HCT116 (cell line): ENCODE data around the gene ANGEL1. TPM values are rescaled to one million over a fixed set of nuclear protein-coding genes. Genes with fewer than 3 reads are reported as not detected.

Source experiments
- ATAC-seq: fragments of 200-7000 bp; cut with Tn5 transposase; 2 replicates; pipeline ENCODE4 v1.9.1; 2020; ENCODE audit warnings: mild to moderate bottlenecking, moderate library complexity
- BruUV-seq: library from RNA; stranded (reverse); fragments of 400-500 nt; replicated peaks from 2 replicates; lab custom pipeline; 2021; lab: Mats Ljungman, UMichigan
- CTCF ChIA-PET: fragments of 300-600 bp; sonication (Branson Sonifier 250); formaldehyde crosslinking; loops from one replicate; lab custom pipeline; 2021; ENCODE audit warnings: antibody characterized with exemption; lab: Charles Lee
- POLR2A ChIA-PET: fragments of 300-600, 350-600 bp; sonication (Branson Sonifier 250); formaldehyde crosslinking; loops from one replicate; lab custom pipeline; 2021; ENCODE audit warnings: antibody characterized with exemption; lab: Charles Lee
- RAD21 ChIA-PET, 2 experiments: fragments of 300-600 bp; sonication (Branson Sonifier 250); formaldehyde crosslinking; loops; one replicate each; lab custom pipeline; 2023; ENCODE audit warnings: low total read pairs in 2 of 2; ENCODE audit not compliant: uncharacterized antibody in 2 of 2, unreplicated experiment in 2 of 2, low non-redundant PET in 1 of 2; lab: Charles Lee
- DNase-seq: peaks from one replicate; pipeline ENCODE4 v3.0.0-alpha.2; 2010; ENCODE audit warnings: low read depth, low spot score
- H2AFZ ChIP-seq: fragments of 200-600 bp; shearing (Covaris generic), sonication (generic); 2 replicates; pipeline ENCODE4 v1.6.1; 2017; ENCODE audit warnings: low read depth, mixed run types, mixed read lengths, antibody characterized with exemption, low read length; ENCODE audit not compliant: poor library complexity, severe bottlenecking
- H3K27ac ChIP-seq: 2 replicates; pipeline ENCODE4 v1.5.1; 2012; ENCODE audit warnings: low read depth, low read length
- H3K27me3 ChIP-seq: fragments of 200-600 bp; sonication (generic); 2 replicates; pipeline ENCODE4 v1.6.1; 2016; ENCODE audit warnings: mixed run types, low read length, mixed read lengths; ENCODE audit not compliant: insufficient read depth
- H3K36me3 ChIP-seq, 2 experiments: fragments of 200-500 bp in 1 of 2; fragments of 200-600 bp in 1 of 2; sonication (Bioruptor generic) in 1 of 2; sonication (generic) in 1 of 2; 2 replicates each; pipeline versions ENCODE4 v1.5.1 to v1.6.1; 2014 to 2016; ENCODE audit warnings: low read length in 2 of 2, inconsistent platforms in 1 of 2, mixed read lengths in 1 of 2, mixed run types in 1 of 2; ENCODE audit not compliant: insufficient read depth in 2 of 2, control insufficient read depth in 1 of 2
- H3K4me1 ChIP-seq, 2 experiments: fragments of 200-600 bp in 1 of 2; sonication (generic) in 1 of 2; 2 replicates each; pipeline versions ENCODE4 v1.5.1 to v1.6.1; 2012 to 2017; ENCODE audit warnings: low read length in 2 of 2, inconsistent platforms in 1 of 2, mild to moderate bottlenecking in 1 of 2, mixed read lengths in 1 of 2, mixed run types in 1 of 2, moderate library complexity in 1 of 2; ENCODE audit not compliant: insufficient read depth in 2 of 2, control insufficient read depth in 1 of 2
- H3K4me2 ChIP-seq: fragments of 200-600 bp; sonication (generic); 2 replicates; pipeline ENCODE4 v1.6.1; 2017; ENCODE audit warnings: mixed run types, low read length, mixed read lengths
- H3K4me3 ChIP-seq, 2 experiments: fragments of 200-600 bp in 1 of 2; sonication (generic) in 1 of 2; replicated peaks in 1 of 2; 2 replicates each; pipeline ENCODE4 v1.5.1; 2011 to 2016; ENCODE audit warnings: low read length in 2 of 2, control low read depth in 1 of 2, low read depth in 1 of 2, mild to moderate bottlenecking in 1 of 2, mixed read lengths in 1 of 2, mixed run types in 1 of 2
- H3K79me2 ChIP-seq: fragments of 200-600 bp; sonication (generic); 2 replicates; pipeline ENCODE4 v1.6.1; 2017; ENCODE audit warnings: mild to moderate bottlenecking, mixed run types, low read length, moderate library complexity, mixed read lengths; ENCODE audit not compliant: insufficient read depth
- H3K9ac ChIP-seq: fragments of 200-600 bp; sonication (generic); 2 replicates; pipeline ENCODE4 v1.6.1; 2016; ENCODE audit warnings: low read length, mixed read lengths
- H3K9me2 ChIP-seq: fragments of 200-600 bp; sonication (generic), shearing (Covaris generic); 2 replicates; pipeline ENCODE4 v1.6.1; 2017; ENCODE audit warnings: mixed run types, mild to moderate bottlenecking, moderate library complexity; ENCODE audit not compliant: insufficient read depth
- H3K9me3 ChIP-seq, 2 experiments: fragments of 200-500 bp in 1 of 2; fragments of 200-600 bp in 1 of 2; sonication (Bioruptor generic) in 1 of 2; sonication (generic) in 1 of 2; 2 replicates each; pipeline ENCODE4 v1.6.1; 2014 to 2017; ENCODE audit warnings: low read length in 2 of 2, mixed read lengths in 2 of 2, inconsistent platforms in 1 of 2, low read depth in 1 of 2, mild to moderate bottlenecking in 1 of 2, mixed run types in 1 of 2, moderate library complexity in 1 of 2; ENCODE audit not compliant: control insufficient read depth in 1 of 2, insufficient read depth in 1 of 2
- H4K20me1 ChIP-seq: fragments of 200-600 bp; sonication (generic), shearing (Covaris generic); 2 replicates; pipeline ENCODE4 v1.6.1; 2017; ENCODE audit warnings: mixed run types, mild to moderate bottlenecking, moderate library complexity; ENCODE audit not compliant: insufficient read depth
- CEBPB ChIP-seq: IDR thresholded peaks from 2 replicates; pipeline ENCODE4 v1.6.1; 2012; ENCODE audit warnings: low read depth
- CTCF ChIP-seq, 3 experiments: fragments of 200-600 bp in 1 of 3; sonication (generic) in 1 of 3; IDR thresholded peaks in 2 of 3; conservative IDR thresholded peaks in 1 of 3; 2 replicates each; pipeline ENCODE4 v1.5.1; 2012 to 2017; ENCODE audit warnings: low read depth in 2 of 3, low read length in 2 of 3, antibody characterized with exemption in 1 of 3, borderline replicate concordance in 1 of 3, control low read depth in 1 of 3, mild to moderate bottlenecking in 1 of 3, mixed read lengths in 1 of 3, mixed run types in 1 of 3, moderate library complexity in 1 of 3; ENCODE audit not compliant: insufficient read depth in 1 of 3
- ELF1 ChIP-seq: IDR thresholded peaks from 2 replicates; pipeline ENCODE4 v1.6.1; 2012; ENCODE audit warnings: low read depth, borderline replicate concordance
- EZH2 ChIP-seq: fragments of 200-600 bp; sonication (generic); IDR thresholded peaks from 2 replicates; pipeline ENCODE4 v1.6.1; 2017; ENCODE audit warnings: antibody characterized with exemption, mixed run types
- EZH2phosphoT487 ChIP-seq: fragments of 200-600 bp; IDR thresholded peaks from 2 replicates; pipeline ENCODE4 v1.6.1; 2018; ENCODE audit warnings: antibody characterized with exemption, borderline replicate concordance
- FOSL1 ChIP-seq: IDR thresholded peaks from 2 replicates; pipeline ENCODE4 v1.6.1; 2012; ENCODE audit warnings: low read depth
- MAX ChIP-seq: IDR thresholded peaks from 2 replicates; pipeline ENCODE4 v1.6.1; 2012
- POLR2A ChIP-seq: IDR thresholded peaks from 2 replicates; pipeline ENCODE4 v1.7.0; 2011; ENCODE audit warnings: borderline replicate concordance; ENCODE audit not compliant: insufficient read depth, insufficient read length; ENCODE audit errors: extremely low read depth
- POLR2AphosphoS5 ChIP-seq: IDR thresholded peaks from 2 replicates; pipeline ENCODE4 v1.6.1; 2011; ENCODE audit warnings: mild to moderate bottlenecking, low read depth, low read length, moderate library complexity
- RAD21 ChIP-seq: IDR thresholded peaks from 2 replicates; pipeline ENCODE4 v1.6.1; 2012; ENCODE audit warnings: low read depth, mild to moderate bottlenecking
- SIN3A ChIP-seq: IDR thresholded peaks from 2 replicates; pipeline ENCODE4 v1.6.1; 2012; ENCODE audit warnings: low read depth
- SP1 ChIP-seq: IDR thresholded peaks from 2 replicates; pipeline ENCODE4 v1.6.1; 2012; ENCODE audit warnings: low read depth
- SRF ChIP-seq: IDR thresholded peaks from 2 replicates; pipeline ENCODE4 v1.6.1; 2012; ENCODE audit warnings: low read depth
- TCF7L2 ChIP-seq: IDR thresholded peaks from 2 replicates; pipeline ENCODE4 v1.7.0; 2011; ENCODE audit warnings: borderline replicate concordance, inconsistent platforms; ENCODE audit not compliant: insufficient read depth, insufficient read length; ENCODE audit errors: extremely low read depth
- YY1 ChIP-seq: IDR thresholded peaks from 2 replicates; pipeline ENCODE4 v1.6.1; 2011; ENCODE audit warnings: low read length, low read depth, moderate library complexity, mild to moderate bottlenecking; ENCODE audit not compliant: insufficient replicate concordance; ENCODE audit errors: extremely low read depth
- ZBTB33 ChIP-seq: IDR thresholded peaks from 2 replicates; pipeline ENCODE4 v1.6.1; 2011; ENCODE audit warnings: mild to moderate bottlenecking, low read length, moderate library complexity; ENCODE audit not compliant: insufficient replicate concordance; ENCODE audit errors: extremely low read depth
- ZFX ChIP-seq: fragments of 450-650 bp; IDR thresholded peaks from 2 replicates; pipeline ENCODE4 v1.6.1; 2017
- intact Hi-C: fragments of 100-400 bp; cut with micrococcal nuclease; formaldehyde crosslinking; loops from 2 replicates; pipeline ENCODE4 v1.10.0; 2022
- total RNA-seq: library from RNA; stranded (reverse); gene quantifications from one replicate; pipeline ENCODE4 v1.2.1, GENCODE V29; 2021; ENCODE audit not compliant: unreplicated experiment
- TF ChIP-seq, protein P1 (sequence below): IDR thresholded peaks from 2 replicates; pipeline ENCODE4 v1.6.1; 2012; ENCODE audit warnings: low read depth

The ANGEL1 gene
- total RNA-seq, 1 experiment from 2014 or later, result 20.6 TPM

DNA sequence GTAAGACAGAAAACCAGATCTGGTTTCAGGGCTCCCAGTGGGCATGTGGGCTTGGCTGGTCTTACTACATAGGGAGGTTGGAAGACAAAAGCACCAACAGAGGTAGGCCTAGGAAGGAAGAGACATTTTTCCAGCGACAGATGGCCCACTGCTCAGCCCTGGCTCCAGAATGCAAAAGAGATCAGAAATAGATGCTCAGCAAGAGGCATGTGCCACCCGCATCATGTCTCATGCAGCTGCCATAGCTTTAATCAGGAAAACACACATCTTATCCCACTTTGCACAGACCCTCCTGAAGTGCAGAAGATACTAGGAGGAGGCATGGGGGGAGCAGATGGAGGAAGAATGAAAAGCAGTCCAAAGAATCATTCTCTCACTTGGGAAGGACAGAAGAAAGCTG, 26.1 kb downstream of the ANGEL1 start:
- ChIA-PET CTCF (interaction anchor here (1.3 kb wide), 1 partner anchor 76 kb away, joined by 5 read pairs; no protein-coding TSS in a partner anchor), RAD21 (no interaction called here), POLR2A (no interaction called here)
- H3K27ac ChIP-seq, result no peak overlapping the region
- no peak overlapping the region for H3K4me3 ChIP-seq
- no peaks in the 10 kb centered on the region for H4K20me1 ChIP-seq
- ATAC-seq (no peak), DNase-seq (no peak)
- H3K36me3 ChIP-seq, result peaks cover 26 to 40% of the 10 kb centered on the region in 2 experiments; a peak in 3 of 4 replicates
- no peaks in the 10 kb centered on the region for H3K9me2 ChIP-seq
- H3K4me2 ChIP-seq, result no peak overlapping the region
- no peaks in the 10 kb centered on the region for H3K27me3 ChIP-seq
- no peak overlapping the region for H3K9ac ChIP-seq
- H3K9me3 ChIP-seq, result no peaks in the 10 kb centered on the region
- TF ChIP-seq RAD21 (no peak), CEBPB (no peak), SRF (no peak), ZBTB33 (no peak), EZH2phosphoT487 (no peak), POLR2AphosphoS5 (no peak), ELF1 (no peak), YY1 (no peak), SP1 (no peak), SIN3A (no peak), FOSL1 (no peak), POLR2A (no peak), TCF7L2 (no peak), CTCF (IDR thresholded peaks at IDR 0.05 in 2 of 3, conservative IDR thresholded peaks at IDR 0.05 in 1 of 3; ENCODE audit: borderline replicate concordance in 1 of 3, insufficient read depth in 1 of 3, low read depth in 2 of 3, low read length in 2 of 3) (no peak), MAX (no peak), ZFX (no peak), EZH2 (no peak)
- TF ChIP-seq, protein P1, sequence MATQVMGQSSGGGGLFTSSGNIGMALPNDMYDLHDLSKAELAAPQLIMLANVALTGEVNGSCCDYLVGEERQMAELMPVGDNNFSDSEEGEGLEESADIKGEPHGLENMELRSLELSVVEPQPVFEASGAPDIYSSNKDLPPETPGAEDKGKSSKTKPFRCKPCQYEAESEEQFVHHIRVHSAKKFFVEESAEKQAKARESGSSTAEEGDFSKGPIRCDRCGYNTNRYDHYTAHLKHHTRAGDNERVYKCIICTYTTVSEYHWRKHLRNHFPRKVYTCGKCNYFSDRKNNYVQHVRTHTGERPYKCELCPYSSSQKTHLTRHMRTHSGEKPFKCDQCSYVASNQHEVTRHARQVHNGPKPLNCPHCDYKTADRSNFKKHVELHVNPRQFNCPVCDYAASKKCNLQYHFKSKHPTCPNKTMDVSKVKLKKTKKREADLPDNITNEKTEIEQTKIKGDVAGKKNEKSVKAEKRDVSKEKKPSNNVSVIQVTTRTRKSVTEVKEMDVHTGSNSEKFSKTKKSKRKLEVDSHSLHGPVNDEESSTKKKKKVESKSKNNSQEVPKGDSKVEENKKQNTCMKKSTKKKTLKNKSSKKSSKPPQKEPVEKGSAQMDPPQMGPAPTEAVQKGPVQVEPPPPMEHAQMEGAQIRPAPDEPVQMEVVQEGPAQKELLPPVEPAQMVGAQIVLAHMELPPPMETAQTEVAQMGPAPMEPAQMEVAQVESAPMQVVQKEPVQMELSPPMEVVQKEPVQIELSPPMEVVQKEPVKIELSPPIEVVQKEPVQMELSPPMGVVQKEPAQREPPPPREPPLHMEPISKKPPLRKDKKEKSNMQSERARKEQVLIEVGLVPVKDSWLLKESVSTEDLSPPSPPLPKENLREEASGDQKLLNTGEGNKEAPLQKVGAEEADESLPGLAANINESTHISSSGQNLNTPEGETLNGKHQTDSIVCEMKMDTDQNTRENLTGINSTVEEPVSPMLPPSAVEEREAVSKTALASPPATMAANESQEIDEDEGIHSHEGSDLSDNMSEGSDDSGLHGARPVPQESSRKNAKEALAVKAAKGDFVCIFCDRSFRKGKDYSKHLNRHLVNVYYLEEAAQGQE, result no peak
- no peaks in the 10 kb centered on the region for H3K4me1 ChIP-seq
- H2AFZ ChIP-seq, result no peak overlapping the region
- H3K79me2 ChIP-seq, result no peaks in the 10 kb centered on the region
- intact Hi-C loops, result no loop called here
- BruUV-seq, result no TSS peak
